Dedifferentiated amniotic fluid mesenchymal stem cell (primary cell): ENCODE measurements around the gene PLSCR5.
A peak's percentile ranks its signal among the peaks of the same experiment; 100 is the strongest.

Source experiments
- DNase-seq: peaks from one replicate; pipeline ENCODE4 v3.0.0-alpha.2; 2016; ENCODE audit errors: extremely low spot score

The PLSCR5 gene

GRCh38 chr3:146605106-146605505 is at the start of gene PLSCR5:
Gene PLSCR5 (minus strand): TSS chr3:146605346. CDS start chr3:146605212, 134 bp downstream.
- DNase-seq, result no peak

- DNase-seq, result peak; percentile 5
Measured at GRCh38 chr3:146653978-146654377, 48.8 kb upstream of the PLSCR5 start.

- peak; percentile 7 for DNase-seq
Measured at GRCh38 chr3:146650691-146651442, 45.7 kb upstream of the PLSCR5 start.

- DNase-seq, result peak; percentile 6
Measured at GRCh38 chr3:146646261-146646660, 41.1 kb upstream of the PLSCR5 start.

GRCh38 chr3:146640955-146641867 is 36.1 kb upstream of the PLSCR5 start:
- peak; percentile 49 for DNase-seq

- no peak for DNase-seq
Measured at GRCh38 chr3:146640361-146640760, 35.2 kb upstream of the PLSCR5 start.

- DNase-seq, result no peak
Measured at GRCh38 chr3:146638718-146639117, 33.6 kb upstream of the PLSCR5 start.

GRCh38 chr3:146637871-146638270 is 32.7 kb upstream of the PLSCR5 start:
- DNase-seq, result no peak

GRCh38 chr3:146636881-146637280 is 31.7 kb upstream of the PLSCR5 start:
- no peak for DNase-seq

GRCh38 chr3:146634346-146634745 is 29.2 kb upstream of the PLSCR5 start:
- DNase-seq, result no peak

- DNase-seq, result no peak
Measured at GRCh38 chr3:146628671-146629070, 23.5 kb upstream of the PLSCR5 start.

- DNase-seq, result no peak
Measured at GRCh38 chr3:146626403-146627122, 21.4 kb upstream of the PLSCR5 start.

GRCh38 chr3:146625186-146625775 is 20.1 kb upstream of the PLSCR5 start:
- DNase-seq, result no peak

GRCh38 chr3:146621723-146622122 is 16.6 kb upstream of the PLSCR5 start:
- no peak for DNase-seq

GRCh38 chr3:146612015-146612414 is 6.9 kb upstream of the PLSCR5 start:
- no peak for DNase-seq

- no peak for DNase-seq
Measured at GRCh38 chr3:146611096-146611495, 6.0 kb upstream of the PLSCR5 start.

- DNase-seq, result no peak
Measured at GRCh38 chr3:146598535-146598934, 6.6 kb downstream of the PLSCR5 start.

GRCh38 chr3:146594843-146595482 is 10.2 kb downstream of the PLSCR5 start:
- DNase-seq, result peak; percentile 26

GRCh38 chr3:146593776-146594175 is 11.4 kb downstream of the PLSCR5 start:
- no peak for DNase-seq

GRCh38 chr3:146590521-146590920 is 14.6 kb downstream of the PLSCR5 start:
- no peak for DNase-seq

GRCh38 chr3:146589899-146590508 is 15.1 kb downstream of the PLSCR5 start:
- DNase-seq, result peak; percentile 73
